Measurements from ENCODE around the gene CSRNP2.

GRCh38 chr12:51049525-51049924 lies 33.9 kb downstream of the CSRNP2 start:
- TF ChIP-seq EZH2 (optimal IDR thresholded peaks at IDR 0.05; ENCODE audit: low read depth, low read length) (no peak), EZH2phosphoT487 (IDR thresholded peaks at IDR 0.05; ENCODE audit: low read length) (no peak)
- TF ChIP-seq, protein P1, sequence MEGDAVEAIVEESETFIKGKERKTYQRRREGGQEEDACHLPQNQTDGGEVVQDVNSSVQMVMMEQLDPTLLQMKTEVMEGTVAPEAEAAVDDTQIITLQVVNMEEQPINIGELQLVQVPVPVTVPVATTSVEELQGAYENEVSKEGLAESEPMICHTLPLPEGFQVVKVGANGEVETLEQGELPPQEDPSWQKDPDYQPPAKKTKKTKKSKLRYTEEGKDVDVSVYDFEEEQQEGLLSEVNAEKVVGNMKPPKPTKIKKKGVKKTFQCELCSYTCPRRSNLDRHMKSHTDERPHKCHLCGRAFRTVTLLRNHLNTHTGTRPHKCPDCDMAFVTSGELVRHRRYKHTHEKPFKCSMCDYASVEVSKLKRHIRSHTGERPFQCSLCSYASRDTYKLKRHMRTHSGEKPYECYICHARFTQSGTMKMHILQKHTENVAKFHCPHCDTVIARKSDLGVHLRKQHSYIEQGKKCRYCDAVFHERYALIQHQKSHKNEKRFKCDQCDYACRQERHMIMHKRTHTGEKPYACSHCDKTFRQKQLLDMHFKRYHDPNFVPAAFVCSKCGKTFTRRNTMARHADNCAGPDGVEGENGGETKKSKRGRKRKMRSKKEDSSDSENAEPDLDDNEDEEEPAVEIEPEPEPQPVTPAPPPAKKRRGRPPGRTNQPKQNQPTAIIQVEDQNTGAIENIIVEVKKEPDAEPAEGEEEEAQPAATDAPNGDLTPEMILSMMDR (IDR thresholded peaks at IDR 0.05; ENCODE audit: low read length) = no peak
